Activated CD8-positive, alpha-beta T cell treated with anti-CD3 and anti-CD28 coated beads for 36 hours (primary cell): Measurements from ENCODE around the gene SERBP1. TPM values are rescaled to one million over a fixed set of nuclear protein-coding genes. Genes with fewer than 3 reads are reported as not detected.

Experiments
- ATAC-seq: fragments of 200-7000 bp; cut with Tn5 transposase; one replicate; pipeline ENCODE4 v1.10.0; 2021; ENCODE audit warnings: mild to moderate bottlenecking, moderate library complexity
- CTCF ChIA-PET: fragments of 350-600 bp; sonication (Branson Sonifier 250); formaldehyde crosslinking; loops from one replicate; lab custom pipeline; 2021; ENCODE audit warnings: antibody characterized with exemption; lab: Charles Lee
- POLR2A ChIA-PET: fragments of 350-600 bp; sonication (Branson Sonifier 250); formaldehyde crosslinking; loops from one replicate; lab custom pipeline; 2021; ENCODE audit warnings: antibody characterized with exemption; lab: Charles Lee
- DNase-seq: peaks from one replicate; pipeline ENCODE4 v3.0.0-alpha.2; 2020
- H3K27ac Mint-ChIP-seq: one replicate; pipeline ENCODE4 v1.8.0; 2021; ENCODE audit warnings: mild to moderate bottlenecking, mixed read lengths
- H3K27me3 Mint-ChIP-seq: one replicate; pipeline ENCODE4 v1.8.0; 2021; ENCODE audit warnings: mixed read lengths
- H3K36me3 Mint-ChIP-seq: one replicate; pipeline ENCODE4 v1.8.0; 2021; ENCODE audit warnings: low read depth, mixed read lengths
- H3K4me1 Mint-ChIP-seq: one replicate; pipeline ENCODE4 v1.8.0; 2021; ENCODE audit warnings: low read depth, mixed read lengths
- H3K4me3 Mint-ChIP-seq: one replicate; pipeline ENCODE4 v1.8.0; 2021; ENCODE audit warnings: mild to moderate bottlenecking, moderate library complexity, mixed read lengths
- H3K9me3 Mint-ChIP-seq: one replicate; pipeline ENCODE4 v1.8.0; 2021; ENCODE audit warnings: mixed read lengths
- CTCF ChIP-seq: fragments of 200-600 bp; IDR thresholded peaks from one replicate; pipeline ENCODE4 v1.8.0; 2022; ENCODE audit warnings: antibody characterized with exemption, mild to moderate bottlenecking
- intact Hi-C: fragments of 100-400 bp; cut with micrococcal nuclease; formaldehyde crosslinking; loops from one replicate; pipeline ENCODE4 v1.10.0; 2022
- total RNA-seq, 2 experiments: library from RNA; stranded (reverse); gene quantifications; one replicate each; pipeline ENCODE4 v1.2.3, GENCODE V29; 2021

Gene SERBP1
- total RNA-seq, 2 experiments from 2014 or later = 476 to 491 TPM

GRCh38 chr1:67431869-67432578, 1.8 kb upstream of the SERBP1 start:
- H3K4me3 Mint-ChIP-seq = peak overlapping the region; percentile 84
- ChIA-PET CTCF (interaction anchor here (0.7 to 3.2 kb wide), 7 partner anchors 10 to 288 kb away, joined by 3 to 21 read pairs (median 4); no protein-coding TSS in a partner anchor), POLR2A (interaction anchor here (0.6 to 7.8 kb wide), 19 partner anchors 9 to 520 kb away, joined by 3 to 172 read pairs (median 4); no protein-coding TSS in a partner anchor)
- intact Hi-C loops = no loop called here
- TF ChIP-seq CTCF = no peak
- H3K36me3 Mint-ChIP-seq = peaks cover 34% of the 10 kb centered on the region
- DNase-seq = no peak
- peak overlapping the region; percentile 98 for H3K27ac Mint-ChIP-seq
- no peaks in the 10 kb centered on the region for H3K9me3 Mint-ChIP-seq
- no peaks in the 10 kb centered on the region for H3K27me3 Mint-ChIP-seq
- no peak for ATAC-seq
- H3K4me1 Mint-ChIP-seq = peaks cover 30% of the 10 kb centered on the region

- peak overlapping the region; percentile 98 for H3K27ac Mint-ChIP-seq
- DNase-seq (no peak), ATAC-seq (no peak)
- intact Hi-C loops = no loop called here
- H3K36me3 Mint-ChIP-seq = peaks cover 40% of the 10 kb centered on the region
- no peaks in the 10 kb centered on the region for H3K9me3 Mint-ChIP-seq
- peak overlapping the region; percentile 84 for H3K4me3 Mint-ChIP-seq
- peaks cover 34% of the 10 kb centered on the region for H3K4me1 Mint-ChIP-seq
- H3K27me3 Mint-ChIP-seq = no peaks in the 10 kb centered on the region
- CTCF ChIA-PET = interaction anchor here (0.7 to 3.2 kb wide), 7 partner anchors 10 to 220 kb away, joined by 3 to 21 read pairs (median 4); no protein-coding TSS in a partner anchor
- POLR2A ChIA-PET = interaction anchor here (0.6 to 7.8 kb wide), 19 partner anchors 8 to 501 kb away, joined by 3 to 172 read pairs (median 4); no protein-coding TSS in a partner anchor
- TF ChIP-seq CTCF = no peak
These were observed 1.1 kb upstream of the SERBP1 start for GRCh38 chr1:67431156-67431765.

GRCh38 chr1:67429528-67430357, 459 bp downstream of the SERBP1 start:
- Mint-ChIP-seq H3K4me3 (peak overlapping the region; percentile 84), H3K4me1 (peaks cover 48% of the 10 kb centered on the region), H3K27ac (peak overlapping the region; percentile 98), H3K27me3 (no peaks in the 10 kb centered on the region), H3K36me3 (peaks cover 55% of the 10 kb centered on the region), H3K9me3 (no peaks in the 10 kb centered on the region)
- DNase-seq (peak; percentile 40), ATAC-seq (peak; percentile 2)
- no peak for TF ChIP-seq CTCF
- intact Hi-C loops = no loop called here
- ChIA-PET CTCF (interaction anchor here (1.0 to 3.2 kb wide), 8 partner anchors 10 to 434 kb away, joined by 3 to 21 read pairs (median 6); no protein-coding TSS in a partner anchor), POLR2A (interaction anchor here (0.6 to 7.8 kb wide), 23 partner anchors 7 to 291 kb away, joined by 3 to 172 read pairs (median 4); partner anchors contain the start of gene GADD45A)

- no peaks in the 10 kb centered on the region for H3K27me3 Mint-ChIP-seq
- ChIA-PET CTCF (interaction anchor here (1.0 to 2.2 kb wide), 9 partner anchors 10 to 433 kb away, joined by 3 to 14 read pairs (median 4); no protein-coding TSS in a partner anchor), POLR2A (interaction anchor here (0.6 to 7.8 kb wide), 21 partner anchors 8 to 292 kb away, joined by 3 to 172 read pairs (median 5); partner anchors contain the start of gene GADD45A)
- H3K4me3 Mint-ChIP-seq = peak overlapping the region; percentile 84
- DNase-seq (peak; percentile 54), ATAC-seq (no peak)
- peaks cover 47% of the 10 kb centered on the region for H3K4me1 Mint-ChIP-seq
- no peaks in the 10 kb centered on the region for H3K9me3 Mint-ChIP-seq
- intact Hi-C loops = no loop called here
- peaks cover 62% of the 10 kb centered on the region for H3K36me3 Mint-ChIP-seq
- no peak for TF ChIP-seq CTCF
- H3K27ac Mint-ChIP-seq = peak overlapping the region; percentile 98
These were observed 1.1 kb downstream of the SERBP1 start for GRCh38 chr1:67429011-67429527.
